DMS 273 (cell line): Measurements from ENCODE around the gene MRPS11.
"Not testable (repeated sequence)": the region's sequence is repeated elsewhere in the genome, so short reads cannot be mapped to it uniquely, and the experiment has no call there.

Experiments
- DNase-seq: peaks from one replicate; lab custom pipeline; 2025; ENCODE audit not compliant: unreplicated experiment; lab: John Stamatoyannopoulos, UW

Gene MRPS11

GRCh38 chr15:88487796-88488523 is 20.5 kb downstream of the MRPS11 start:
- DNase-seq = no peak

- no peak for DNase-seq
Measured at GRCh38 chr15:88489321-88489720, 21.8 kb downstream of the MRPS11 start.

DNA sequence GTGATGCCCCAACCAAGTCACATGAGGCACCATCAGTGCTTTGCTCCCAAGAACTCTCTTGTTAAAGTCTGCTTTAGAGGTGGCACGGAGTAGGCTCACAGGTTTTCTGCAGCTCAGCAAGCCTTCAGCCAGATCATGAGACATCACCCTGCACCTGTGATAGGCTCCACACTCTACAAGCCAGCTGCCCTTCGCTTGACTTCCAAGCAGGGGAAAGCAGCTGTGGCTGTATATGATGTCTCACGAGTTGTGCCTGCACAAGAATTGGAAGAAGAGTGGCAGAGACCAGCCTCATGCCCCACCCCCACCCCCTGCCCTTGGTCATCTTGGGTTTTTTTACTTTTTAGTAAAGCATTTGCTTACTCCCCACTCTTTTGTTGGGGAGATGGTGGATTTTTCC is 22.5 kb downstream of the MRPS11 start:
- DNase-seq = no peak

- DNase-seq = peak; percentile 74
Measured at GRCh38 chr15:88491158-88491557, 23.6 kb downstream of the MRPS11 start.

DNA sequence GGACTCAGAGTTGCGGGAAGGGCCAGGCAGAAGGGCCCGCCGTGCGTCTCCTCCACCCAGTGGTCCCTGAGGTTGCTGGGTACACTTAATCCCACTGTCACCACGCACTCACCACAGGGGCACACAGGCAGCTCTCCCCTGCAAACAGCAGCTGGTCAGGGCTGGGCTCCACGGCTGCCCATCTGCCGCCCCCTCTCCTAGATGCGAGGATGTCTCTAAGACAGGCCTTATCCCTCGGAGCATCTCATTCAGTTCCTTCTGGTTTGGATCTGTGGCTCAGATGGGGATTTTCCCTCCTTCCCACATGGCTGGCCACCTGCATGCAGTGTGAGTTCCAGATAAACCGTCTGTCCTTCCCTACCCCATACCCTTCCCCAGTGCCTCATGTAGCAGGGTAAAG is 26.3 kb downstream of the MRPS11 start:
- DNase-seq = peak; percentile 72

- peak; percentile 85 for DNase-seq
Measured at GRCh38 chr15:88497109-88497765, 29.7 kb downstream of the MRPS11 start.

DNA sequence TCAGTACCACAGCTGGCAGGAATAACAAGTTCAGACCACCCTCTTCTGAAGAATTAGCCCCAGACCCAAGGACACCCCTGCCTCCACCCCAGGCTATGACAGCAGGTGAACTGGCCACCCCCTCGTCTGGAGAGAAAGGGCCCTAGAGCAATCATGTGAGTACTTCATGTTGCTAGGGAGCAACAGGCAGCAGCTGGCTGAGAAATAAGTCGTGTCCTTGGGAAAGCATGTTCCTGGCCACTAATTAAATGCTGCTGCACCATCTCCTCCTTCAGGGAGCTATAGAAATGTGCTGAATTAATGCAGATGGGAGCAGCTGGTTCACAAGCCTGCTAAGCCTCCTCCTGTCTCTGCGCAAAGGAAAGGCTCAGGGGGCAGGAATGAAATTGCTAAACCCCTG is 31.5 kb downstream of the MRPS11 start:
- DNase-seq = peak; percentile 93

DNA sequence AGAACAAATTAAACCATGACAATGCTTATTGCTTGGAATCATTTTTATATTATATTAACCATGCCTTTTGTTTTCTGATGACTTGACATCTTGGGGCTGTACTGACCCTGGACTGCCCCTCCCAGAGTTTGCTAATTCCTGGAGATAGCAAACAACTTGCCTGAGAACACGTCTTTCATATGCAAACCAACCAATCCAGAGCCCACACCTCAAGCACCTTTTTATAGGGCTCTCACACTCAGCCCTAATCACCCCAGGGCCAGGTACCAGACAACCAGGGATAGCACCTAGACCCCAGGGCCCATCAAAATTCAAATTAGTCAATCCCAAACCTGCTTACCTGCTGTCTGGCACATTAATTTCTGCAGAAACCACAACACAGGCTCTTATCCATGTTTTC is 36.9 kb downstream of the MRPS11 start:
- no peak for DNase-seq

- DNase-seq = no peak
Measured at GRCh38 chr15:88505721-88506120, 38.2 kb downstream of the MRPS11 start.

DNA sequence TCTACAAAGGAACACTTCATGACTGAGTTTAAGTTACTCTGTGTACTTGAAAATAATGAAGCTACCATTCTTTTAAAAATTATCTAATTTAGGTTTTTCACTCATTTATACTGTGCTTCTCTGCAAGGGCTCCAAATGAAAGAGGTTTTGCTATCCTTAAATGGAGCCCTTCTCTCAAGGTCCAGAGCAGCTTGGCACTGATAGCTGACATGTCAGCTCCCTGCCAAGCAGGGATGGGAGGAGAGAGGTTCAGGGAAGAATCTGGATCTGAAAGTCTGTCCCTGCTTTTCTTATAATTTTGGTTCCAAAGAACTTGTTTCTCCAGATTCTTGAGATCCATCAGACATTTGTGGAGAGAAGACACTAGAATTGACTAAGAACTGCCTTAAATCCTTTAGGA is 39.1 kb downstream of the MRPS11 start:
- no peak for DNase-seq

GRCh38 chr15:88509321-88509720 is 41.8 kb downstream of the MRPS11 start:
- no peak for DNase-seq

- no peak for DNase-seq
Measured at GRCh38 chr15:88509964-88510363, 42.5 kb downstream of the MRPS11 start.

GRCh38 chr15:88511161-88511560 is 43.7 kb downstream of the MRPS11 start:
- DNase-seq = no peak

DNA sequence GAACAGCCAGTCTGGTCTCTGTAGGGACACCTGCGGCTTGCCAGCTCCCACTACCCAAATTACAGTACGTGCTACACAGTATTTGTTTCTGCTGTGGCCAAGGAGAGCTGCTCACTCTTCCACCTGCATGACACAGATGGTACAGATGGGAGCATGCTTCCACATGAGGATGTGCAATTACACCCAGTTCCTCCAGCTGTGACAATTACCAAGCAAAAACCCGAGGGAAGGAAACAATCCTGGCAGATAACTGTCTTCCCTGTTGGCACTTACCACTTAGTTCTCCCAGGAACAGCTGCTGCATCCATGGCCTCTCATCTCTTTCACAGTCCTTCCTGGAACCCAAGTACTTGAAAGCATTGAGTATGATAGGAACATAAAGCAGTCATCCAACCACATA is 44.6 kb downstream of the MRPS11 start:
- DNase-seq = peak; percentile 86

DNA sequence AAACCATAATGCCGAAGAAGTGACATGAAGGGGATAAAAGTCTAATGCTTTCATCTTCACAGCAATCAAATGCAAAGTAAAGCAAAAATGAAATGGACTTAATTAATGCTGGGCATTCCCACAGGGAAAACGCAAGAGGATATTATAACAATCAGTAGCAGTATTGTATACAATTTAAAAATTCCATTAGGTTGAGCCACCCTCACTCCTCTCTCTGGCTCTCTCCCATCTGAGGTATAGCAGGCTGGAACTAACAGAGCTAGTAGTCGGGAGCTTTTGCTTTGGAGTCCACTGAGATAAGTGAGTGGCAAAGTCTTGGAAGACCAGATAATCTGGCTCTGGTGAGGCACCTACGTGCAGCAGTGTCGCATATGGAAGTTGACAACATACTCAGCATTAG is 45.1 kb downstream of the MRPS11 start:
- no peak for DNase-seq

DNA sequence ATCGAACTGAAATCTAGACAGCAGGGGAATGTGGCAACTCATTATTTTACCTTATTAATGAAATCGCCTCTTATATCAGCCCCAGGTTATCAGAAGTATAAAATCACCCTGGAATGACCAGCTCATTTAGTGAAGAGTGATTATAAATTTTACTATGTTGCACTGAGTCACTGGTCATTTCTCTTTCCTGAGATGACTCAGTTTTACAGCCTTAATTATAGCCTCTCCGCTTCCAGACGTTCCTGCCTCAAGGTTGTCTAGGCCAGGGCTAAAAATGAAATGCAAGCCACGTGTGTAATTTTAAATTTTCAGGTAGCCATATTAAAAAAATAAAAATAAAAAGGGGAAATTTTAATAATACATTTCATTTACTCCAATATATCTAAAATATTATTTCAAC is 45.7 kb downstream of the MRPS11 start:
- DNase-seq = no peak

DNA sequence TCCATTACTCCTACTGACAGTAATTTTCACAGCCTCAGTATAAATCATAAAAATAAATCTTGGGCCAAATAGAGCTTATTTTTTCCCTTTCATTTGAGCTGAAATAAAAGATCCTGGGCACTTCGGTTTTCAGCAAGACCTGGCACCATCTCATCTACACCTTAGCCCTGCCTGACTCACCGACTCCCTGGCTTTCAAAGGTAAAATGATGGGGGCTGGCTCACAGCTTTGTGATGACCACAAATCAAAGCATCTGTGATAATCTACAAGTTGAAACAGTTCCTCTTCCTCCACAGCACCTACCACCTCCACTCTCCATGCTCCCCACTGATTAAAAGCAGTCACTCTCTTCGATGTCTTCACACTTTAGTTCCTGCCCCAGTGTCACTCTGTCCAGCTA is 51.4 kb downstream of the MRPS11 start:
- no peak for DNase-seq

DNA sequence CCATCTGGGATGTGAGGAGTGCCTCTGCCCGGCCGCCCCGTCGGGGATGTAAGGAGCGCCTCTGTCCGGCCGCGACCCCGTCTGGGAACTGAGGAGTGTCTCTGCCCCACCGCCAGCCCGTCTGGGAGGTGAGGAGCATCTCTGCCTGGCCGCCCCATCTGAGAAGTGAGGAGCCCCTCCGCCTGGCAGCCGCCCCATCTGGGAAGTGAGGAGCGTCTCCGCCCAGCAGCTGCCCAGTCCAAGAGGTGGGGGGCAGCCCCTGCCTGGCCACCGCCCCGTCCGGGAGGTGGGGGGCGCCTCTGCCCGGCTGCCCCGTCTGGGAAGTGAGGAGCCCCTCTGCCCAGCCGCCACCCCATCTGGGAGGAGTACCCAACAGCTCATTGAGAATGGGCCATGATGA is 56.6 kb downstream of the MRPS11 start:
- not testable (repeated sequence) for DNase-seq

DNA sequence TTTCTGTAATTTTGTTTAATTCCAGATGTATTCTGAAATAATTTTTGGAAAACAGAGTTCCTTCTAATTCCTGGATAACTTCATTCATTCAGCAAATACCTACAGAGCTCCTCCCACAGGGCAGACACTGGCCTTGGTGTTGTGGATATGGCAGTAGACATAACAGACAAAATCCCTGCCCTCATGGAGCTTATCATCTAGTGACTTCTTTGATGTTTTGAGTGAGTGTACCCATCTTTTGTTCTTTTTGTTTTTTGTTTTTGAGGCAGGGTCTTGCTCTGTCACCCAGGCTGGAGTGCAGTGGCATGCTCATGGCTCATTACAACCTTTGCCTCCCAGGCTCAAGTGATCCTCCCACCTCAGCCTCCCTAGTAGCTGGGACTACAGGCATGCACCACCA is 57.9 kb downstream of the MRPS11 start:
- no peak for DNase-seq

GRCh38 chr15:88526247-88526879 is 58.9 kb downstream of the MRPS11 start:
- DNase-seq = no peak

DNA sequence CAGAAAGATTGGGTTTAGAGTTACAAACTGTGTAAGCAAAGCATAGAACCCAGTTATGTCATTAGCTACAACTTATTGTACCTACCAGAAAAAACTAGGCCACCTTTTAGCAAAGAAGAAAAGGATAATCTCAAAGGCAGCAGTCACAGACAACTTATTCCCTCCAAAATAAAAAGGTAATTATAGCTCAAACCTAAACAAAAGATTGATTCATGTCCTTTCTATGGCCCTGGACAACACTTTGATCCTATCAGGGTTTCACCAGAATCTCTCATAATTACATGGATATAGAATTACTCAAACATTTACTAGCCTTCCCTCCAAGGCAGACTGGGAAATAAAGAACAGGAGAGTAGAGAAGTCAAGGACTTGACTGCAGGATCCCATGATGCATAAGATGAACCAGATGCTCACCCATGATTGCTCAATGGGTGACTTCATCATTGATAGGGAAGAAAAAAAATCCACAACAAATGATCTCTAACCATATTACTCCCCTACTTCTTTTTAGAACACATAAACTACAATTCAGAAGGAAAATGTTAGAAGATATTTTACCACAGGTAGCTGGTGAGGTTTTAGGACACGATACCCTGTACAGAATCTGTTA is 61.6 kb downstream of the MRPS11 start:
- no peak for DNase-seq
